K562 (cell line): ENCODE data around the gene ZNF519. TPM values are rescaled to one million over a fixed set of nuclear protein-coding genes. Genes with fewer than 3 reads are reported as not detected.

Experiments
- JUNB ChIP-seq: fragments of 450-650 bp; formaldehyde crosslinking; conservative IDR thresholded peaks from 2 replicates; pipeline ENCODE4 v1.4.0; 2020; ENCODE audit warnings: mild to moderate bottlenecking
- NBN ChIP-seq: fragments of 450-650 bp; IDR thresholded peaks from 2 replicates; pipeline ENCODE4 v1.6.1; 2016; ENCODE audit warnings: low read depth, mild to moderate bottlenecking
- STAG1 ChIP-seq: sonication (generic); formaldehyde crosslinking; IDR thresholded peaks from 2 replicates; pipeline ENCODE4 v1.5.0; 2020; ENCODE audit warnings: missing genetic modification reagents, borderline replicate concordance
- ZNF174 ChIP-seq: fragments of 250-450 bp; sonication (Bioruptor Pico); IDR thresholded peaks from 2 replicates; pipeline ENCODE4 v1.4.0; 2020; ENCODE audit warnings: mild to moderate bottlenecking
- ZNF212 ChIP-seq: fragments of 450-650 bp; formaldehyde crosslinking; IDR thresholded peaks from 2 replicates; pipeline ENCODE4 v1.4.0; 2020; ENCODE audit warnings: mild to moderate bottlenecking
- polyA plus RNA-seq, 8 experiments: library from polyadenylated mRNA; depleted of rRNA in 4 of 8; stranded (reverse) in 5 of 8; unstranded in 3 of 8; fragments of >200 nt; fragmentation: Nextera tagmentation in 2 of 8; fragmentation: Illumina TruSeq in 1 of 8; extraction: Ambion mirVana in 2 of 8; extraction: Trizol in 1 of 8; gene quantifications; 2 replicates each; pipeline versions ENCODE4 v1.2.1 to v1.2.3, GENCODE V29; 2011 to 2014; ENCODE audit warnings: inconsistent platforms in 1 of 8, missing spikeins in 1 of 8
- total RNA-seq, 7 experiments: library from RNA; depleted of rRNA in 6 of 7; stranded (reverse); fragments of >200 nt in 6 of 7; fragmentation: Illumina TruSeq in 2 of 7; extraction: Trizol in 2 of 7; gene quantifications; 2 replicates each; pipeline versions ENCODE4 v1.2.1 to v1.2.3, GENCODE V29; 2011 to 2021; ENCODE audit warnings: low replicate concordance in 1 of 7
- TF ChIP-seq, protein P1 (sequence below): IDR thresholded peaks from 2 replicates; pipeline ENCODE4 v1.6.1; 2011; ENCODE audit warnings: borderline replicate concordance, low read depth, mild to moderate bottlenecking, moderate library complexity, low read length; ENCODE audit not compliant: insufficient read depth, poor library complexity, severe bottlenecking
- TF ChIP-seq, protein P2 (sequence below): fragments of 250-450 bp; sonication (Bioruptor Pico); IDR thresholded peaks from 2 replicates; pipeline ENCODE4 v1.5.0; 2020; ENCODE audit warnings: mild to moderate bottlenecking, borderline replicate concordance

The ZNF519 gene
- total and polyA plus RNA-seq, 9 of the 15 experiments (the other 6 are each of a cell fraction or from before 2014, with no cell fraction given) = 5.1 to 15.1 (median 7.9) TPM

DNA sequence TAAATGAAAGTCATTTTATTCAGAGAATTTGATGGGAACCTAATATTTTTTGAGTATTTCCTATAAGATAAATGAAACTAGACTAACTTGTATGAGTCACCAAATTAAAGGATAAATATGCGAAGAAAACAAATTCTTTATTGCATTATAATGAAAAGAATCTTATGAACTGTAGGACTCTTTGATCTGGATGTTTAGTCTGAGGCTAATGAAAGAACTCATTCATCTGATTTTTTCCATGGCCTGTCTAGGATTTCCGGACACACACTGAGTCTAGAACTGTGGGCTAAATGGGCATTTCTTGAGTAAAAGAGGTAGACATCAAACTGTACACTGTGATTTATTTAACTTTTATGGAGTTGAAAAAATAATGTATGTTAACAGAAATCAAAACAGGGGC lies 43.0 kb downstream of the ZNF519 start (continued):
- TF ChIP-seq, protein P1, sequence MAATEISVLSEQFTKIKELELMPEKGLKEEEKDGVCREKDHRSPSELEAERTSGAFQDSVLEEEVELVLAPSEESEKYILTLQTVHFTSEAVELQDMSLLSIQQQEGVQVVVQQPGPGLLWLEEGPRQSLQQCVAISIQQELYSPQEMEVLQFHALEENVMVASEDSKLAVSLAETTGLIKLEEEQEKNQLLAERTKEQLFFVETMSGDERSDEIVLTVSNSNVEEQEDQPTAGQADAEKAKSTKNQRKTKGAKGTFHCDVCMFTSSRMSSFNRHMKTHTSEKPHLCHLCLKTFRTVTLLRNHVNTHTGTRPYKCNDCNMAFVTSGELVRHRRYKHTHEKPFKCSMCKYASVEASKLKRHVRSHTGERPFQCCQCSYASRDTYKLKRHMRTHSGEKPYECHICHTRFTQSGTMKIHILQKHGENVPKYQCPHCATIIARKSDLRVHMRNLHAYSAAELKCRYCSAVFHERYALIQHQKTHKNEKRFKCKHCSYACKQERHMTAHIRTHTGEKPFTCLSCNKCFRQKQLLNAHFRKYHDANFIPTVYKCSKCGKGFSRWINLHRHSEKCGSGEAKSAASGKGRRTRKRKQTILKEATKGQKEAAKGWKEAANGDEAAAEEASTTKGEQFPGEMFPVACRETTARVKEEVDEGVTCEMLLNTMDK = no peak
- TF ChIP-seq NBN = no peak
- no peak for TF ChIP-seq ZNF174
- TF ChIP-seq, protein P2, sequence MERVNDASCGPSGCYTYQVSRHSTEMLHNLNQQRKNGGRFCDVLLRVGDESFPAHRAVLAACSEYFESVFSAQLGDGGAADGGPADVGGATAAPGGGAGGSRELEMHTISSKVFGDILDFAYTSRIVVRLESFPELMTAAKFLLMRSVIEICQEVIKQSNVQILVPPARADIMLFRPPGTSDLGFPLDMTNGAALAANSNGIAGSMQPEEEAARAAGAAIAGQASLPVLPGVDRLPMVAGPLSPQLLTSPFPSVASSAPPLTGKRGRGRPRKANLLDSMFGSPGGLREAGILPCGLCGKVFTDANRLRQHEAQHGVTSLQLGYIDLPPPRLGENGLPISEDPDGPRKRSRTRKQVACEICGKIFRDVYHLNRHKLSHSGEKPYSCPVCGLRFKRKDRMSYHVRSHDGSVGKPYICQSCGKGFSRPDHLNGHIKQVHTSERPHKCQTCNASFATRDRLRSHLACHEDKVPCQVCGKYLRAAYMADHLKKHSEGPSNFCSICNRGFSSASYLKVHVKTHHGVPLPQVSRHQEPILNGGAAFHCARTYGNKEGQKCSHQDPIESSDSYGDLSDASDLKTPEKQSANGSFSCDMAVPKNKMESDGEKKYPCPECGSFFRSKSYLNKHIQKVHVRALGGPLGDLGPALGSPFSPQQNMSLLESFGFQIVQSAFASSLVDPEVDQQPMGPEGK (CRISPR knock-in tag) = no peak
- TF ChIP-seq ZNF212 (CRISPR knock-in tag) = no peak
- TF ChIP-seq JUNB (CRISPR knock-in tag) = no peak
- TF ChIP-seq STAG1 (CRISPR knock-in tag) = no peak
